ENCODE measurements around the gene OLAH.

Gene OLAH

GRCh38 chr10:15038416-15038815 lies 5.3 kb upstream of the OLAH start:
- Histone ChIP-seq H3K9ac (ENCODE audit: low read length) (no peak overlapping the region), H3K4me3 (ENCODE audit: low read length) (no peak overlapping the region), H3K36me3 (ENCODE audit: control insufficient read depth, insufficient read depth, low read length, severe bottlenecking) (no peaks in the 10 kb centered on the region), H3K9me3 (ENCODE audit: control insufficient read depth, low read length) (peaks cover 5% of the 10 kb centered on the region), H3K4me1 (ENCODE audit: control insufficient read depth, insufficient read depth, low read length) (no peaks in the 10 kb centered on the region), H3K27me3 (replicated peaks; ENCODE audit: control insufficient read depth, insufficient read depth, low read length) (peaks cover 11% of the 10 kb centered on the region)
- DNase-seq (ENCODE audit: low read depth), result no peak

GRCh38 chr10:15045380-15045779 lies 1.6 kb downstream of the OLAH start:
- H3K4me1 ChIP-seq (ENCODE audit: control insufficient read depth, insufficient read depth, low read length), result peaks cover 14% of the 10 kb centered on the region
- no peaks in the 10 kb centered on the region for H3K36me3 ChIP-seq (ENCODE audit: control insufficient read depth, insufficient read depth, low read length, severe bottlenecking)
- DNase-seq (ENCODE audit: low read depth), result no peak
- no peak overlapping the region for H3K9ac ChIP-seq (ENCODE audit: low read length)
- peaks cover 3% of the 10 kb centered on the region for H3K27me3 ChIP-seq (replicated peaks; ENCODE audit: control insufficient read depth, insufficient read depth, low read length)
- H3K4me3 ChIP-seq (ENCODE audit: low read length), result no peak overlapping the region
- H3K9me3 ChIP-seq (ENCODE audit: control insufficient read depth, low read length), result peaks cover 10% of the 10 kb centered on the region

- DNase-seq (ENCODE audit: low read depth), result peak; percentile 89
- no peak overlapping the region for H3K9ac ChIP-seq (ENCODE audit: low read length)
- peak overlapping the region; percentile 20 for H3K4me3 ChIP-seq (ENCODE audit: low read length)
- no peaks in the 10 kb centered on the region for H3K27me3 ChIP-seq (replicated peaks; ENCODE audit: control insufficient read depth, insufficient read depth, low read length)
- peaks cover 10% of the 10 kb centered on the region for H3K9me3 ChIP-seq (ENCODE audit: control insufficient read depth, low read length)
- no peaks in the 10 kb centered on the region for H3K36me3 ChIP-seq (ENCODE audit: control insufficient read depth, insufficient read depth, low read length, severe bottlenecking)
- H3K4me1 ChIP-seq (ENCODE audit: control insufficient read depth, insufficient read depth, low read length), result peaks cover 14% of the 10 kb centered on the region
These were observed 2.9 kb downstream of the OLAH start for GRCh38 chr10:15046626-15047025.

- peak; percentile 35 for DNase-seq (ENCODE audit: low read depth)
- Histone ChIP-seq H3K9me3 (ENCODE audit: control insufficient read depth, low read length) (peaks cover 4% of the 10 kb centered on the region), H3K36me3 (ENCODE audit: control insufficient read depth, insufficient read depth, low read length, severe bottlenecking) (no peaks in the 10 kb centered on the region), H3K4me1 (ENCODE audit: control insufficient read depth, insufficient read depth, low read length) (peaks cover 12% of the 10 kb centered on the region), H3K9ac (ENCODE audit: low read length) (no peak overlapping the region), H3K4me3 (ENCODE audit: low read length) (no peak overlapping the region), H3K27me3 (replicated peaks; ENCODE audit: control insufficient read depth, insufficient read depth, low read length) (no peaks in the 10 kb centered on the region)
These were observed 5.8 kb downstream of the OLAH start for GRCh38 chr10:15049533-15049932.

GRCh38 chr10:15052121-15052520 lies 8.4 kb downstream of the OLAH start:
- DNase-seq (ENCODE audit: low read depth), result no peak
- no peaks in the 10 kb centered on the region for H3K27me3 ChIP-seq (replicated peaks; ENCODE audit: control insufficient read depth, insufficient read depth, low read length)
- no peak overlapping the region for H3K9ac ChIP-seq (ENCODE audit: low read length)
- H3K4me3 ChIP-seq (ENCODE audit: low read length), result no peak overlapping the region
- H3K9me3 ChIP-seq (ENCODE audit: control insufficient read depth, low read length), result peaks cover 4% of the 10 kb centered on the region
- no peaks in the 10 kb centered on the region for H3K36me3 ChIP-seq (ENCODE audit: control insufficient read depth, insufficient read depth, low read length, severe bottlenecking)
- peaks cover 1% of the 10 kb centered on the region for H3K4me1 ChIP-seq (ENCODE audit: control insufficient read depth, insufficient read depth, low read length)

- DNase-seq (ENCODE audit: low read depth), result no peak
- Histone ChIP-seq H3K36me3 (ENCODE audit: control insufficient read depth, insufficient read depth, low read length, severe bottlenecking) (no peaks in the 10 kb centered on the region), H3K9me3 (ENCODE audit: control insufficient read depth, low read length) (peaks cover 4% of the 10 kb centered on the region), H3K9ac (ENCODE audit: low read length) (no peak overlapping the region), H3K4me1 (ENCODE audit: control insufficient read depth, insufficient read depth, low read length) (no peaks in the 10 kb centered on the region), H3K27me3 (replicated peaks; ENCODE audit: control insufficient read depth, insufficient read depth, low read length) (no peaks in the 10 kb centered on the region), H3K4me3 (ENCODE audit: low read length) (no peak overlapping the region)
These were observed 9.3 kb downstream of the OLAH start for GRCh38 chr10:15053061-15053460.

GRCh38 chr10:15058689-15059088 lies 14.9 kb downstream of the OLAH start:
- no peak overlapping the region for H3K9ac ChIP-seq (ENCODE audit: low read length)
- no peaks in the 10 kb centered on the region for H3K27me3 ChIP-seq (replicated peaks; ENCODE audit: control insufficient read depth, insufficient read depth, low read length)
- H3K9me3 ChIP-seq (ENCODE audit: control insufficient read depth, low read length), result peaks cover 17% of the 10 kb centered on the region
- no peaks in the 10 kb centered on the region for H3K4me1 ChIP-seq (ENCODE audit: control insufficient read depth, insufficient read depth, low read length)
- DNase-seq (ENCODE audit: low read depth), result no peak
- H3K36me3 ChIP-seq (ENCODE audit: control insufficient read depth, insufficient read depth, low read length, severe bottlenecking), result no peaks in the 10 kb centered on the region
- H3K4me3 ChIP-seq (ENCODE audit: low read length), result no peak overlapping the region

- H3K4me1 ChIP-seq (ENCODE audit: control insufficient read depth, insufficient read depth, low read length), result no peaks in the 10 kb centered on the region
These were observed 16.2 kb downstream of the OLAH start for GRCh38 chr10:15059914-15060313.

GRCh38 chr10:15060638-15061037 lies 16.9 kb downstream of the OLAH start:
- H3K4me1 ChIP-seq (ENCODE audit: control insufficient read depth, insufficient read depth, low read length), result no peaks in the 10 kb centered on the region
- H3K9ac ChIP-seq (ENCODE audit: low read length), result no peak overlapping the region
- peaks cover 26% of the 10 kb centered on the region for H3K9me3 ChIP-seq (ENCODE audit: control insufficient read depth, low read length)

More at GRCh38 chr10:15059914-15060313, 16.2 kb downstream of the OLAH start:
- Histone ChIP-seq H3K9me3 (ENCODE audit: control insufficient read depth, low read length) (peaks cover 19% of the 10 kb centered on the region), H3K9ac (ENCODE audit: low read length) (no peak overlapping the region), H3K27me3 (replicated peaks; ENCODE audit: control insufficient read depth, insufficient read depth, low read length) (no peaks in the 10 kb centered on the region), H3K36me3 (ENCODE audit: control insufficient read depth, insufficient read depth, low read length, severe bottlenecking) (no peaks in the 10 kb centered on the region), H3K4me3 (ENCODE audit: low read length) (no peak overlapping the region)
- DNase-seq (ENCODE audit: low read depth), result no peak

GRCh38 chr10:15067154-15067553 lies 23.4 kb downstream of the OLAH start:
- Histone ChIP-seq H3K9me3 (ENCODE audit: control insufficient read depth, low read length) (peaks cover 15% of the 10 kb centered on the region), H3K36me3 (ENCODE audit: control insufficient read depth, insufficient read depth, low read length, severe bottlenecking) (no peaks in the 10 kb centered on the region), H3K4me1 (ENCODE audit: control insufficient read depth, insufficient read depth, low read length) (peaks cover 5% of the 10 kb centered on the region), H3K4me3 (ENCODE audit: low read length) (no peak overlapping the region), H3K9ac (ENCODE audit: low read length) (no peak overlapping the region), H3K27me3 (replicated peaks; ENCODE audit: control insufficient read depth, insufficient read depth, low read length) (no peaks in the 10 kb centered on the region)
- no peak for DNase-seq (ENCODE audit: low read depth)

More at GRCh38 chr10:15060638-15061037, 16.9 kb downstream of the OLAH start:
- Histone ChIP-seq H3K36me3 (ENCODE audit: control insufficient read depth, insufficient read depth, low read length, severe bottlenecking) (no peaks in the 10 kb centered on the region), H3K27me3 (replicated peaks; ENCODE audit: control insufficient read depth, insufficient read depth, low read length) (no peaks in the 10 kb centered on the region), H3K4me3 (ENCODE audit: low read length) (no peak overlapping the region)
- DNase-seq (ENCODE audit: low read depth), result no peak

- Histone ChIP-seq H3K9ac (ENCODE audit: low read length) (no peak overlapping the region), H3K9me3 (ENCODE audit: control insufficient read depth, low read length) (peaks cover 15% of the 10 kb centered on the region), H3K36me3 (ENCODE audit: control insufficient read depth, insufficient read depth, low read length, severe bottlenecking) (no peaks in the 10 kb centered on the region), H3K4me3 (ENCODE audit: low read length) (no peak overlapping the region), H3K27me3 (replicated peaks; ENCODE audit: control insufficient read depth, insufficient read depth, low read length) (no peaks in the 10 kb centered on the region), H3K4me1 (ENCODE audit: control insufficient read depth, insufficient read depth, low read length) (peaks cover 5% of the 10 kb centered on the region)
- peak; percentile 94 for DNase-seq (ENCODE audit: low read depth)
These were observed 25.1 kb downstream of the OLAH start for GRCh38 chr10:15068802-15069201.

- Histone ChIP-seq H3K27me3 (replicated peaks; ENCODE audit: control insufficient read depth, insufficient read depth, low read length) (no peaks in the 10 kb centered on the region), H3K9ac (ENCODE audit: low read length) (no peak overlapping the region), H3K4me3 (ENCODE audit: low read length) (no peak overlapping the region), H3K4me1 (ENCODE audit: control insufficient read depth, insufficient read depth, low read length) (peaks cover 5% of the 10 kb centered on the region), H3K36me3 (ENCODE audit: control insufficient read depth, insufficient read depth, low read length, severe bottlenecking) (no peaks in the 10 kb centered on the region), H3K9me3 (ENCODE audit: control insufficient read depth, low read length) (peaks cover 13% of the 10 kb centered on the region)
- no peak for DNase-seq (ENCODE audit: low read depth)
These were observed 25.5 kb downstream of the OLAH start for GRCh38 chr10:15069230-15069629.
